Peyer's patch (tissue), 4 donors: Measurements from ENCODE around the gene HMX2.

Experiments
- CTCF ChIP-seq, 6 experiments: fragments of 450-650 bp in 4 of 6; fragments of 200-600 bp in 2 of 6; sonication (generic) in 1 of 6; IDR thresholded peaks; one replicate each; pipeline ENCODE4 v1.5.1; 2017 to 2019; ENCODE audit warnings: antibody characterized with exemption in 6 of 6, mild to moderate bottlenecking in 3 of 6, moderate library complexity in 1 of 6
- POLR2A ChIP-seq, 2 donors: fragments of 450-650 bp; IDR thresholded peaks; one replicate each; pipeline ENCODE4 v1.5.1; 2017; ENCODE audit warnings: antibody characterized with exemption in 2 of 2, mild to moderate bottlenecking in 2 of 2, moderate library complexity in 2 of 2

- TF ChIP-seq CTCF (IDR thresholded peaks at IDR 0.05) (no peak), POLR2A (IDR thresholded peaks at IDR 0.05) (no peak)
Measured at GRCh38 chr10:123191886-123192285, 44.0 kb downstream of the HMX2 start.
